GM19397 (cell line): ENCODE measurements around the gene CLASP1.

ENCODE experiments used
- ATAC-seq: cut with Tn5 transposase; IDR thresholded peaks from one replicate; pipeline ENCODE4 v1.9.1; 2021; ENCODE audit warnings: mild to moderate bottlenecking, moderate library complexity; ENCODE audit not compliant: unreplicated experiment

Gene CLASP1

DNA sequence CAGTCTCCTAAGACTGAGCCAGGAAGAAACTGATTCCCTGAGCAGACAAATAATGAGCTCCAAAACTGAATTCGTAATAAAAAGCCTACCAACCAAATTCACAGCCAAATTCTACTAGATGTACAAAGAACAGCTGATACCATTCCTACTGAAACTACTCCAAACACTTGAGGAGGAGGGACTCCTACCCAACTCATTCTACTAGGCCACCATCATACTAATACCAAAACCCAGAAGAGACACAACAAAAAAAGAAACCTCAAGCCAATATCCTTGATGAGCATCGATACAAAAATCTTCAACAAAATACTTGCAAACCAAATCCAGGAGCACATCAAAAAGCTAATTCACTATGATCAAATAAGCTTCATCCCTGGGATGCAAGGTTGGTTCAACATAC lies 98.6 kb downstream of the CLASP1 start:
- ATAC-seq = no peak

DNA sequence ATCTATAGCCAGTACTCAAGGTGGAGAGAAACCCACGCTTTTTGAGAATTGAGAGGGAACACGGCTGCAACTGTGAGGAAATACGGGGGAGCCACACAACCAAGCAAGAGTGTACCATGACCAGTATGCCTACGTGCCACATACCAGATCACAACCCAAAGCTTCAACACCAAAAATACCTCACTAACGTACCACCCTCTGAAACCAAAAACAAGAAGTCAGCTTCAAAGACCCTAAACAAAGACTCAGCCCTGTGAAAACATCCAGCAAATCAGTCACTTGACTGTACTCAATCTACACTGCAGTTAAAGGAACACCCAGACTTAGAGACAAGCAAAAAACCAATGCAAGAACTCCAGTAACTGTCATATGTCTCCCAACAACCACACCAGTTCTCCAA lies 101.6 kb downstream of the CLASP1 start:
- no peak for ATAC-seq

DNA sequence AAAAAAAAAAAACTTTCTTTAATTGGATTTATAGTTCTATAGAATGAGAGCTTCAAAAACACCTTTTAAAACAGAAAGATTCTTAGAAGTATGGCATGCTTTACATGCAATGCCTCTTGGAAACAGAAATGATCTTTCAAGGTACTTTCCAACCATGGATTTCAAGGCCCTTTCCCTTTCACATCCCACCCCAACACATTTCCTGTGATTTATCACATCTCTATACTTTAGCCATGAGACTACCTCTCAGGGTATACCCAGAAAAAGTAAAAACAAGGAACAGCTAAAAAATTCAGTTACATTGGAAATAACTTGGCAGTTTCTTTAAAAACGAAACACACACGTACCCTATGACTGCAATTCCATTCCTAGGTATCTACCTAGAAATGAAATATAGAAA lies 103.3 kb downstream of the CLASP1 start:
- ATAC-seq = no peak

DNA sequence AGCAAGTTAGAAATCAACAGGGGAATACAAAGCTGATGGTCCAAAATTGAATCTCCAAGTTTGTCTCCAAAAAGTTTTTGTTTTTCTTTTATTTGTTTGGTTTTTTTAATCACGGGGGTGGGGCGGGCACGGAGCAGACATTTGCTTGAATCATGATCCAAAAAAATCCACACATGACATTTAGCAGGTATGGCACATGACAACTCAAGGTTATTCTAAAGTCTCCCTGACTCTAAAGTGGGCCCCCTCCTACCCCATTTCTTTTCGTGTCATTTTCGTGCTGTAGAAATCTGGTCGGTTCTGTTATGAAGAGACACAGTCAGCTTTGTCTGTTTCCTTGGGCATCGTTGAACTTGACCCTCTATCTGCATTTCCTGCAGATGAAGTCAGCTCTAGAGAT lies 104.0 kb downstream of the CLASP1 start:
- no peak for ATAC-seq

DNA sequence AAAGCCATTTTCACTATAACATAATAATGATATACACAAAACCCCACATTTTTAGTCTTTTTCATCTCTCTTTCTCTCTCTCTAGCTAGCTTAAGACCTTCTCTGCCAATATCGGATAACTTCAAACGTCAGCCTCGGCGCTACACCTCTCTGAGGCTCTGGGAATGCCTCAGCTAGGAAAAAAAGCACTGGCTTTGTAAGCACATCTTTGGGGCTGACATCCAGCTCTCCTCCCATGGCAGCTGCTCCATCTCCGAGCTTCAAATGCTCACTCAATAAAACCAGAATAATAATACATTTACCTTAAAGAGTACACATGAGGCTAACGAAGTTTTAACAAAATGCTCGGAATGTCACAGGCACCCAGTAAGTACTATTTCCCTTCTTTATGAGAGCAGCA lies 107.8 kb downstream of the CLASP1 start:
- ATAC-seq = no peak

DNA sequence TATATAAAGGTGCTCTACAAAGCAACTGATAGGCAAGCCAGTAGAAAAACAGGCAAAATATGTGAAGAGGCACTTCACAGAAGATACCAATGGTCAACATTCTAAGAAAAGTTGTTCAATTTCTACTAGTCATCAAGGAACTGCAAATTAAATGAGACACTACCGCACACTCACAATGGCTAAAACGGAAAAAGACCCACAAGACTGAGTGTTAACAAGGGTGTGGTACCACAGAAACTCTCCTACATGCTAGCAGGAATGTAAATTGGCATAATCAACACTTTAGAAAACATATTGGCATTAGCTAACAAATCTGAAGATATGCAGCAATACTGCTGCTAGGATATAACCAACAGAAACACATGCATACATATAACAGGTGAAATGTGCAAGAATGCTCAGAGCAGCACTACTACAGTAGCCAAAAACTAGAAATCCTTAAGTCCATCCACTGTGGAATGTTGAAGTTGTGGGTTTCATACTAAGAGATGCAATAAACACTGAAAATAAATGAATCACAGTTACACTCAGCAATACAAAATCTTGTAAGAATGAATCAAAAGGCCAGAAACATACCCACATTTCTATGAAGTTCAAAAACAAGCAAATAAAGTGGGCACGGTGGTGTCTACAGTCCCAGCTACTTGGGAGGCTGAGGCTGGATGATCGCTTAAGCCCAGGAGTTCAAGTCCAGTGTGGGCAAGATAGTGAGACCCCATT lies 109.4 kb downstream of the CLASP1 start:
- ATAC-seq = no peak

DNA sequence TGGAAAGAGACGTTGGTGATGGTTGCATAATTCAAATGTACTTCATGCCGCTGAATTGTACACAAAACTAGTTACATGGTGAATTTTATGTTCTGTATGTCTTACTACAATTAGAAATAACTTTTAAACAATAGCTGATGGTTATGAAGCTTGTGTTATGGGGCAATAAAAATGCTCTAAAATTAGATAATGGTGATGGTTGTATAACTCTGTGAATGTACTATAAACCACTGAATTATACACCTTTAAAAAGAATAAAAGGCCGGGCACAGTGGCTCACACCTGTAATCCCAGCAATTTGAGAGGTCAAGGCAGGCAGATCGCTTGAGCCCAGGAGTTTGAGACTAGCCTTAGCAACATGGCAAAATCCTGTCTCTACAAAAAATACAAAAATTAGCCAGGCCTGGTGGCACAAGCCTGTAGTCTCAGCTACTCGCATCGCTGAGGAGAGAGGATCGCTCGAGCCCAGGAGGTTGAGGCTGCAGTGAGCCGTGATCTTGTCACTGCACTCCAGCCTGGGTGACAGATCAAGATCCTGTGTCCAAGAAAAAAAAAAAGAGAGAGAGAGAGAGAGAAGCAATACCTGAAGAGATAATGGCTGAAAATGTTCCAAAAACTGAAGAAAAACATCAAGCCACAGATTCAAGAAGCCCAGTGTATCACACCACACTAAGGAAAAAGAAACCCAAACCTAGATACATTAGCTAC lies 112.3 kb downstream of the CLASP1 start:
- ATAC-seq = no peak

DNA sequence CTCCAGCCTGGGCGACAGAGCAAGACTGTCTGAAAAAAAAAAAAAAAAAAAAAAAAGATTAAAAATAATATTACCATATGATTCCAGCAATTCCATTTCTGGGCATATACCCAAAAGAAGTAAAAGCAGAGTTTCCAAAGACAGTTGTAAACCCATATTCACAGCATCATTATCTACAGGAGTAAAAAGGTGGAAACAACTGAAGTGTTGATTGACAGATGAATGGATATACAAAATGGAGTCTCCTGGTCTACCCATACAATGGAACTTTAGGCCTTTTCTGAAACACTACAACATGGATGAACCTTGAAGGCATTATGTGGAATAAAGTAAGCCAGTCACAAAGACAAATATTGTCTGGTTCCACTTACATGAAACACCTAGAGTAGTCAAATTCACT lies 112.9 kb downstream of the CLASP1 start:
- ATAC-seq = no peak

DNA sequence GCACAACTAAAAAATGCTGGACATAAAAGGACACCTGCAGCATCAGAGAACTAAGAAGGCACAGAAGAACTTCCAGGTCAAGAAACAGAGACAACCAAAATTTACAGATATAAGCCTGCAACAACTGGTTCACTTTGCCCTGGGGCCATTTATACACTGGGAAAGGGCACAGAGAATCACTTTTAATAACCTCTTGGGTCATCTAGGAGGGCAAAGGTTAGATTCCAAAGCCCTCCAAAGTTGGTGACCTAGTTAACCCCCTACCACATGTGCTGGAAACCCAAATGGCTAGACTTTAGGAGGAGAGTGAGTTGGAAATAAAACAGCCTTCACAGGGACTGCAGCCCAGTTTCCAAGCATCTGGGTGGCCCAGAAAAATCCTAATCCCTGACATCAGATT lies 115.3 kb downstream of the CLASP1 start:
- ATAC-seq = no peak

DNA sequence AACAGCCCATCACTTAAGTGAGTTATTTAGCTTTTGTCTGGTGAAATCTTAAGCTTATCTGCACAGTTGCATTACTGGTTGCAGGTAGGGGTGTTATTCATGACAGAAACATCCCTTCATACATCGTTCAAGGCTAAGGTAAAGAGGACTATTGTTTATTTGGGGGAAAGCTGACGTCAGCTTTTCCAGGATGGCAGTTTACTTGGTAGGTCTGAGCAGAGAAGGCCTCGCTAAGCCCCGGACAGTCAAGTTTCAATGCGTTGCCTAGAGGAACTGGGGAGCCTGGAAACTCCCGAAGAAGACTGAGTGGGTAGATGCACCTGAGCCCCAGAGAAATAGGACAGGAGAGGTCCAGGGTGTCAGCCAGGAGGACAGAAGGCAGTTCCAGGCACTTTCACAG lies 116.4 kb downstream of the CLASP1 start:
- ATAC-seq = no peak

DNA sequence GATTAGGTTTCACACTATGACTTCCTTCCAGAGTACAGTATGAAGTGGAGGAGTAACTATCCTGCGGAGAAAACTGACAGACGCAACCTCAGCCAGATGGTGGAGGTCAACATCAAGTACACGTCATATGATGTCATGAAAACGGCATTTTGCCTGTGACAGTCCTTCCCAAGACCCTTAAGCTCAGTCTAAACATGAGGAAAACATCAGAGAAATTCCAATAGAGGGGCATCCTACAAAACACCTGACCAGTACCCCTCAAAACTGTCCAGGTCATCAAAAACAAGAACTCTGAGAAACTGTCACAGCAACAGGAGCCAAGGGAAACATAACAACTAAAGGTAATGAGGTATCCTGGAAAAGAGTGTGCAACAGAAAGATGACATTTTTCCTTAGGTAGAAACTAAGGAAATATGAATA lies 116.9 kb downstream of the CLASP1 start:
- no peak for ATAC-seq

DNA sequence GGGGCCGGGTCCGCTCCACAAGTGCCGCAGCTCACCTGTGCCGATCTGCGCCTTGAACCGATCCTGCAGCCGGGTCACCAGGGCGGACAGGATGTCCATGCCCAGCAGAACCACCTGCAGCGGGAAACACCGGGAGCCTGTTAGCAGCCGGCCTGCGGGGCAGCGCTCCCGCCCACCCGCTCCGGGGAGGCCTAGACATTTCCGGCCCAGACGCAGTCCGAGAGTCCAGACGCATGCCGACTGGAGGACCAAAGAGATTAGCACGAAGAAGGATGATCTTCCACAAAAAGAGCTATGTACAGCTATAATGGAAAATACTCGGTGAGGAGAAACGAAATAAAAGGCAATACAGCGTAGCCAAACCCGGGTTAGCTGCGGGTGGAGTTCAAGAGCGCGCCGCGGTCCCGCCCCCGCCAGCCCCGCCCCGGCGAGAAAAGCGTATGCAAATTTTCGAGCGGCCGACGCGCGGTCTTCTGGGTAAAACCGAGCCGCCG lies 119.0 kb downstream of the CLASP1 start:
- ATAC-seq = peak; percentile 67

DNA sequence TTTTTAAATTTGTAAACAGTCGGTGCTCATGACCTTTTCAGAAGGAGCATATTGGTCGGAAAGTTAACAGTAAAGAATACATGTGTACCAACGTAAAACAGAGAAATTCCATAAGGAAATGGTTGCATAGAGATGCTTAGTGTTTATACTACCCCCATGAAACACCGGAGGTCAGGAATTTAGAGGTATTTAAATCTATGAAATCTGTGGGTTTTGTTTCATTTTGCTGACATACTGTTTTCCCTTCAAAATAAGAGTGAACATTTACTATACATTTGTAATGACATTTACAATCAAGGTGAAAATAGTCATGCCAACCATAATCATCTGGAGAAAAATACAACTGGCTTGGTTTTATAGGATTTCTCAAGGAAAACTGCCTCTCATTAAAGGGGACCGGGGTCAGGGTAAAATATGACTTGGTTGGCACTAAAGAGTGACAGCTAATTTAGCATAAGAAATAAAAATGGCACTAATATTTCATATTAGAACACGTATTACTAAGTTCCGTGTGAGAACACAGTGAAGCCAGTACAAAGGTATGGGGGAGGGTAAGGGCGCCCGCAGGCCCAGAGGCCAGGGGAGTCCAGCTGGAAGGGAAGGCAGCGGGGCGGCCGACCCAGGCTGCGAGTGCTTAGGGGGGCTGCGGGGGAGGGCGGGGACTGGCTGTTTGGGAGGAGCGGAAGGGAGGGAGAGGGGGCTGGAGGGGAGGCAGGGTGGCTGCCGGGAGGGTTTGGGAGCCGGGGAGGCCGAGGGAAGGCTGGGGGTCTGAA lies 119.6 kb downstream of the CLASP1 start:
- ATAC-seq = peak; percentile 21

DNA sequence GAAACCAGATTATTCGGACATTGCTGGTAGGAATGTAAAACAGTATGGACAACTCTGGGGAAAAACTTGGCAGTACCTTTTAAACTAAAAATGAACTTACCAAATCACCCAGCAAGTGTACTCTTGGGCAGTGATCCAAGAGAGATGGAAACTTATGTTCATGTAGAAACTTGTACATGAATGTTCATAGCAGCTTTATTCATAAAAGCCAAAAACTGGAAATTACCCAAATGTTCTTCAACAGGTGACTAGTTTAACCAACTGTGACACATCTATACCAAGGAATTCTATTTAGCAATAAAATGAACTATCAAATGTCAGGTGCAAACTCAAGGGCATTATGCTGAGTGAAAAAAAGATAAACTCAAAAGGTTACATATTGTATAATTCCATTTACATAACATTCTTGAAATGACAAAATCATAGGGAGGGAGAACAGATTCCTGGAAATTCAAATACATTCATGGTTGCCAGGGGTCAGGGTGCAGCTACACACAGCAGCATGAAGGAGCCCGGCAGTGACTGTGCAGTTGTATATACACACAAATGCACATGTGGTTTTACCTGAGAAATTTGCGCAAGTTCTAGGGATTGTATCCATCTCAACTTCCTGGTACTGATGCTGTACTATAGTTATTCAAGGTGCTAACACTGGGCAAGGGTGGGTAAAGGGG lies 122.1 kb downstream of the CLASP1 start:
- no peak for ATAC-seq

DNA sequence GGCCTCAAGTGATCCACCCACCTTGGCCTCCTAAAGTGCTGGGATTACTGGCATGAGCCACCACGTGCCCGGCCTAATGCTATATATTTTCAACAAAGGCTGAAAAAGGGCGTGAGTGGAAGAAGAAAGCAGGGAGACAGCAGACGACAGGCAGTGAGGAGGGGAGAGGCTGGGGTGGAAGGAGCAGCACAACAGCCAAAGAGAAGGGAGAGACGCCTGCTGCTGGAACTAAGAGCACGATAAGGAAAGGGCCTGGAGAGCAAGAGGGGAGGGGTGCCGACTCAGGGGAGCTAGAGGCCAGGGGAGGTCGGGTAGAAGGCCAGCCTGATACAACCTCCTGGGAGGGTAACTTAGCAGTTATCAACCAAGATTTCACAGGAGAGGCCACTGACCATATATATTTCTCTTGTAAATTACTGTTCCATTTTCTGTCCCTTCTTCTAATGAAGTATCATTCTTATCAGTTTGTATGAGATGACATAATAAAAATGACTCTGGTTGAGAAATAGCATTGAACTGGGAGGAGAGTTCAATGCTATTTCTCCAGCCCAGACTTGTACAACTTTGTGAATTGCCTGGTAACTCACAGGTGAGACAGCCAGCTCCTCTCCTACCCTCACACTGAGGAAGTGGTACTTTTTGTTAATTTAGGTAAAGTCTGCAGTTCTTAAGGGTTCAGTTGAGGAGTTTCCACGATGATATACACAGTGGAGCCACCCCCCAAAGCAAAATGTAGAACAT lies 124.4 kb downstream of the CLASP1 start:
- no peak for ATAC-seq

DNA sequence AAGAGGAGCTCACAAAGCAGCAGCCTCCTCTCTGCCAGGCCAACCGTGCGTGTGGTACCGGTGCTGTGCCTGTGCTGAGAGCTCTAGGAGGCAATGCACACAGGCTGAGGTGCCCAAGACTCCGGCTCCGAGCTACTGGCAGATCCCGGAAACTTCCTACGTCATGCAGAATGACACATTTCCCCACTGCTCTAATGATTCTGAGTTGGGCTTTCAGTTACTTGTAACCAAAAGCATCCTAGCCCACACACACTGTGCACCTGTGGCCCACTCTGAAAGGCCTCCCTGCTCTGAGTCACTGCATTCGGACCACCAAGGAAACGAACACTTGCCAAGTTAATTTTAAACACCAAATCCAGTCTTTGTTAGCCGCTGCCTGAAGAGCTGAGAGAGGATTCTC lies 127.9 kb downstream of the CLASP1 start:
- ATAC-seq = no peak

DNA sequence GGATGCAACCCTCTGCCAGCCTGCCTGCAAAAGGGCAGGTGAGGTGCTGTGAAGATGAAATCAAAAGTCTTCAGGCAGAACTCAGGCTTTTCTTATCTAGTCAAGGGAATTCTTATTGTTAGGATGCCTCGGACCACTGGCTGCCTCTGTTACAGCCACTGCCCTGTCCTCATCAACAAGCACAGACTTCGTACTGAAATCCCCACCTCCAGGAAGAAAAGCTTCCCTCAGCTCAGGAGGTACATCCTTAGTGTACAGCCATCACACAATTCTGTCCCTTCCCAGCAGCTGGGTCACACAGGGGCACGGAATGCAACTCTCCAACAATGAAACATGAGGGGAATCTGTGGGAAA lies 128.6 kb downstream of the CLASP1 start:
- no peak for ATAC-seq

DNA sequence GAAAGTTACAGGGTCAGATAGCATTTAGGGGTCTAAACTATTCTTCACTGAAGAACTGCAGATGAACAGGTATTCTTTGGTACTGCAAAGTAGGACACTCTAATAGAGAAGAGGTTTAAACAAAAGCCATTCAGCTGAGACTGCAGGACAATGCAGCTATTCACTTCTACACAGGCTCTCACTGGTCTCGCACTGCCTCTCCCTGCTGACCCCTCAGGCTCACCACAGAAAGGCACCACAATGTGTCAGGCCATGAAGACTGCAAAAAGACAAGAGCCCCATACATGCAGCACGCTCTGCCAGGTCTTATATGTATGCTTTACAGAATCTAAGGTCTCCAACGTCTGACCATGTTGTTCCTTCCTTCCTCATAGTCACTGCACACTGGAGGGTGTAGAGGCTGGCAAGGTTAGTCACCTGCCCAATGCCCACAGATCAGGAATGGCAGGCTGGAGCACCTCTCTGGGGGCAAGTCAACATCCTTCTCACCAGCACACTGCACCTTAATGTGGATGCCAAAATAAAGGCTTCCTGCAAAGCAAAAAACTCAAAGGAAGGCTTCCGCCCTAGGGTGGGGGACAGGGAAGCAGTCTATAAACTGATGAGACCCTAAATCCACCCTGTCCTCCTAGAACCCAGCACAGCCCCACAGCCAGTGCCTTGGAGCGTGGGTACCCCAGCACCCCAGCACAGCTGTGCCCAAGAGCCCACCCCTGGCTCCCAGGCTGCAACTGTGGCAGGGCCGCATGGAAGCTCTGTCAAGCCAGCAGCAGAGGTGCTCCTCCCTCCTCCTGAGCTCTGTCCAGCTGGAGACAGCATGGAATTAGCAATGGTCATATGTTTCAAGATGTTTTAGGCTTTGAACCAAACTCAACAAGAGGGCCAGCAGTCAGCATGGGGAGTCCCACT lies 129.3 kb downstream of the CLASP1 start:
- ATAC-seq = no peak

DNA sequence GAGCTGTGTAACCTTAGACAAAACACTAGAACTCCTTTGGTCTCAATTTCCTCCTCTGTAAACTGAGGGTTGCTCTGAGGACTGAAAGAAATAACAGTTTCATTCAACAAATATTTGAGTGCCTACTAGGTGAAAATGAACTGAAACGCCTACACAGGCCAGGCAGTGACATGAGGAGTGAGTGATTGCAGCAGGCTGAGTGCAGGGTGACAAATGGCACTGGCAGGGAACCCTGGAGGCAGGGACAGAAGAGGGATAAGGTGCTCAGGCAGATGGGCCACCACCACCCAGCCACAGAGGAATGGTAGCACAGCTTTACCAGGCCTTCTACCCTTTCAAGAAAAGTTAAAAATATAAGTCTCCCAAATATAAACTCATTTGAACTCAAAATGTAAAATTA lies 130.1 kb downstream of the CLASP1 start:
- ATAC-seq = no peak
